NOMO-1 treated with DMSO at 0.1 percent for 48 hours (cell line): ENCODE measurements around the gene DLX5.

Source experiments
- DNase-seq: peaks from one replicate; lab custom pipeline; 2025; ENCODE audit not compliant: unreplicated experiment; lab: John Stamatoyannopoulos, UW

The DLX5 gene

DNA sequence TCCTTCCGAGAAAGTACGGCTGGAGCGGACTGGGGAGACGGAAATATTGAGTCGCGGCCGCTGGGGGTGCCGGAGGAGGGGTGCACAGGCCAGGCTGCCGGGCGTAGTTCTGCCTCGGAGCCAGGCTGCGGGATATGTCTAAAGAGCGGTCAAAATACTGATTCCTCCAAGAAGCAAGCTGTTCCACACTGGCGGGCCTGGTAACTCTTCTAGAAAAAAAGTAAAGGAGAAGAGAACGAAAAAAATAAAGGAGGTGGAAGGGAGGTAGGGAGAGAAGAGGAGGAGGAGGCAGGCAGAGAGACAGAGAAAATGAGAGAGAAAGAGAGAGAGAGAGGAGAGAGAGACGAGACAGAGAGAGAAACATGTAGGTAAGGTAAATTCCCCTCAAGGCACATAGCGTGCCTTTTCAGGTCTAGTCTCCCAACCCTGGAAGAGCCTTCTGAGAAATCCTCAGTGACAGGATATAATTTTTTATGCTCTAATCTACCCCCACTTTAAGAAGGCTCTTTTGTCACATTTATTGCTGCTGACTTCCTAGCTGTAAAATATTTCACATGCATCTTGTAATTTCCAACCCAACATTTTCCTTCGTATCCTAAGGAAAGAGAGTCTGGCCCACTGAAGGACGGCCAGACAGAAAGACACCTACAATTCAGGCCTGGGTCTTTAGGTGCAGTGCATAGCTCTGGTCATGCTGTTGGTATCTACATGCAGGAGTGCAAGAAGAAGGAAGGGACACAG, 5.7 kb downstream of the DLX5 start:
- no peak for DNase-seq

- DNase-seq = no peak
Measured at GRCh38 chr7:97018126-97018601, 6.5 kb downstream of the DLX5 start.

- no peak for DNase-seq
Measured at GRCh38 chr7:97017192-97018125, 7.2 kb downstream of the DLX5 start.

GRCh38 chr7:97016381-97017191, 8.0 kb downstream of the DLX5 start:
- peak; percentile 42 for DNase-seq

DNA sequence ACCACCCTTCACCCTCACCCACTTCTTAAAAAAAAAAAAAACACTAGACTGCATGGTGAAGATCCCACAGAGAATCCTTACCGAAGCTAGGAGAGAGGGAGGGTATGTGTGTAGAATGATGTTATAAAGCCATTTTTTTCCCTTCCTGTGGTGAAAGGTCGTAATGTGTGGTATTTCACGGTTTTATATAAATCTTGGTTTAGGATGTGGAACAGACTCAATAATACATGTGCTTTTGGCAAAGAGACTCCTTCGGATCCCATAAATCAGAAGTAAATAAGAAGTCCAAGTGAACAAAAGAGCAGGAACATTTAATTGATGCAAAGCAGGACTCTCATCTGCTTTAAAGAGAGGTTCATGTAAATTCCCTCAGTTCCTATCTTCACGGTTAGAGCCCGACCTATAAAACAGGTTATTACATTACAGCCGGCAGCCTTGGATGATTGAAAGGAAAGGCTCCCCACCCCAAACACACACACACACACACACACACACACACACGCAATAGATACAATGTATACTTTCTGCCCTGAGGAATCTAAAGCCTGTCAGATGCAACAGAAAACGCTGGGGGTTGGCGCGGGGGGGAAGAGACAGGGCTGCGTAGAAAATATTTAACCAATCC, 8.8 kb downstream of the DLX5 start:
- no peak for DNase-seq

GRCh38 chr7:97015279-97015678, 9.4 kb downstream of the DLX5 start:
- DNase-seq = no peak

GRCh38 chr7:97014145-97014750, 10.4 kb downstream of the DLX5 start:
- DNase-seq = no peak

- DNase-seq = no peak
Measured at GRCh38 chr7:97013845-97014134, 10.8 kb downstream of the DLX5 start.

DNA sequence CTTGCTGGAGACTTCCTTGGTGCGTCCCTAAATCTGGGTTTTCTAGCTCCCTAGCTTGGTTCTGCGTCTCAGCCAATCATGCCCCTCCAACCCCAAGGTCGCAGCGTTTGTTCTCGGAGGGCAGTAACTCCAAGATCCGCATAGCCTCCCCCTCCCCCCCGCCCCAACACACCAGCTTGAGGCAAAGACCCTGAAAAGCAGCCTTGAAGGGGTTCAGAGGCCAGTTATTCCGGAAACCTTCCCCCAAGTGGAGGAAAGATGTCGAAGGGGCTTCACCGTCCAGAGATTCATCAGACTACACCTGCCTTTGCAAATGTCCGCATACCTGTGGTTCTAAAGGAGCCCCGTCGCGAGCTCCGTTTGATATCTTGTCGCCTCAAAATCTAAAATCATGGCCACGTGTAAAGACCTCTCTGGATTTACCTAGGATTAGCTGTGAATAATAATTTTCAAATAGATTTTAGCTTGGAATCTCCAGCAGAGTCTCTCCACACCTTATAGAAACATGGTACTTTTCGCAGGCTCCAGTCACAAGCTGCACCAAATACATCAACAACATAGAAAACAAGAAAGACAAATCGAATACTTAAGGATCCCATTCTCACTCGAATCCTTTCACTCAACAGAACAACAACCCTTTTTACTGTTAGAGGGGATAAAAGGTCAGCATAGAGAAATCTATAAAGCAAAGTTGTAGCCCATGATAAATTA, 11.3 kb downstream of the DLX5 start:
- DNase-seq = no peak

- DNase-seq = no peak
Measured at GRCh38 chr7:97012365-97013133, 12.1 kb downstream of the DLX5 start.

DNA sequence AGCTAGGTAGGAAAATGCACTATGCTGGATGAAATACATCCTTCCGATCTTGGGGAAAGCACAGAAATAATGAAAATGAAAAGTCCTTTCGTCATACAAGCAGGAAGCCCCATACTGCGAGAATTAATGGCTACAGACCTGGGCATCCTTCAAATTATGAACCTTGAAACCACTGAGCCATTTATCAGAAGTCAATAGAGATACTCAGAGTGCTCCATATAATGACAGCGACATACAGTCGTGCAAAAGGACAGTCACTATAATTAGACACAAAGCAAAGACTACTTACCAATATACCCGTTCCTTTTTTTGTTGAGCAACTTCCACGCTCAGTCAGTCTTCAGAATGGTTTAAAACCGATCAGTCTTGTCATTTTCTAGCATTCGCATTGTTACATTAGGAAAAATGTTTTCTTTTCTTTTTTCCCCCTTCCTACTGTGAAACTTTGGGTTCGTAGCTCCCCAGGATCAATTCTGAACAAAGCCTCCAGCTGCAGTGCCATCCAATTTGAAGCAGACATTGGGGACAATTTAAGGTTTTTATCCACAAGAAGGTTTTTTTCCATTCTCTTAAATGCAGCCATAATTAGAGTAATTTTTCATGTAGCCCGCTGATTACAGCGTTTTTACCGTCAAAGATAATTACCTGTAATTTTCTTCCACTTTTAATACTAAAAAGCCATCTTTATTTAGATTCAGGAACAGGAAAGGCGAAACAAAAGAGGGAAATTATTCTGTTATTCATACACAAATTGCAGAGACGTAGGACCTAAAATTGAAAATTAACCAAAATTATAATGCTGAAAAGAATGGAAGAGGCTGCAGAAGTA, 12.9 kb downstream of the DLX5 start:
- DNase-seq = peak; percentile 94

GRCh38 chr7:97011104-97011503, 13.5 kb downstream of the DLX5 start:
- no peak for DNase-seq

GRCh38 chr7:97009753-97010732, 14.6 kb downstream of the DLX5 start:
- no peak for DNase-seq

DNA sequence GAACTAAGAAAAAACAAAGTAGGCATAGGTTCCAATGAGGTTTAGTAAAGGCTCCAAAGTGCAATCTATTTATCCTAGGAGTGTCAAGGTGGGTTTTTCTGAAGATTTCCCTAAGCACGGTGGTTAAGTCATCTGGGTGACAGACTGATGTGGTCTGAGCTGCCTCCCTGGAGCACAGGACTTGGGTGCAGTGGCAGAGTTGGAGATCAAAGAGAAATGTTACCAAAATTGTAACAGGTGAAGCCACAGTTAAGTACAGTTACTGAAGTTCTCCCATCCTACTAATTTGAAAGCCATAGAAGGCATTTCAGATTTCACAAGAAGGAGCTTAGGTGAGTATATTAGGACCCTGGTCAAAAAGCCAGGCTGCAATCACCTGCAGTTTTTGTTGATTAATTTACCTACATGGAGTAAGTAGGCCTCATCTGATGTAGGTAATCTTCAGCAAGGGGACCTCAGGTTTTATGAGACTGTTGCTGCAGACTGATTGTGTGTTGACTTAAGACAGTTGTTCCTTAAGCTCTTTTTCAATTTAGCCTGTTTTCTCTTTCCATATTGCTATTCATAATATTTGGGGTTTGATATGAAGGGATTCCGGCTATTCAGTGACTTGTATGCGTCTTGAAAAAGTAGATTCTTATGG, 16.2 kb downstream of the DLX5 start:
- DNase-seq = no peak

DNA sequence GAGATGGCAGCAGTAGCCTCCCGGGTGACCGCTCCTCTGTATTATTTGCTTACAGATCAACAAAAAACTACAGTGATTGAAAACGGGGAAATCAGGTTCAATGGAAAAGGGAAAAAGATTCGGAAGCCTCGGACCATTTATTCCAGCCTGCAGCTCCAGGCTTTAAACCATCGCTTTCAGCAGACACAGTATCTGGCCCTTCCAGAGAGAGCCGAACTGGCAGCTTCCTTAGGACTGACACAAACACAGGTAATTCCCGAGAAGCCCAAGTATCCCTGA, 17.1 kb downstream of the DLX5 start:
- DNase-seq = no peak

DNA sequence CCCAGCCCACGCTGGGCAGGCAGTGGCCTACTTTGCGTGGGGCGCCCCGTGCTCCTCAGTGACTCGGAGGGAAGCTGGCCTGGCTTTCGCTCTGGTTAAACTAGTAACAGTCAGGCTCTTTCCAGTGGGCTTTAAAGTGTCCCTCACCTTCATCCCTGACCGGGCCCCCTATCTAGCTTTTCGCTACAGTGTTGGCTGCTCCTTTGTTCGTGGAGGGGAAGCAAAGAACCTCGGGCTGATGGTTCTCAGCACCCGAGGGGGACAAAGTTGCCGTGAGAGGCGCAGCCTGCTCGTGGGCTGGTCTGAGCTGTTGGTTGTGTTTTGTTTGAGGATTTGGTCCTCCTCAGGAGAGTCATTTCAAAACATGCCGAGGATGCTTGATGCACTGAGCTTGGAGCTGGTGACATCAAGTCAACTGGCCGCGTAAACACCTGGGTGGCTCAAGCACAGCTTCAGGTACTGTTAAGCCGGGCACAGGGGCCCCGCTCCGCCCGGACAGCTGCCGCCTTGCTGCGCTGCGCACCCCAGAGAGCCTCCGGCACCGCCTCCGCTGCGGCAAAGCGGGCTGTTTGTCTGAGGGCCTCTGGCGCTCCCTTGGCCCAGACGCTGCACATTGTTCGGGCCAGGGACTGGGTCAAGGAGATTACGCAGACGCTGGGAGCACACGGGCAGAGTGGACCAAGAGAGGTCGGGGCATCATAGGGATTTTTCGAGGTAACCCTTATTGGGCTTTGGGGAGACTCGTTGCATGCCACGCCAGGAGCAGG, 17.6 kb downstream of the DLX5 start:
- peak; percentile 64 for DNase-seq
